A549 (cell line): ENCODE data around the gene UBE2N. TPM values are rescaled to one million over a fixed set of nuclear protein-coding genes. Genes with fewer than 3 reads are reported as not detected.

ENCODE experiments used
- ATAC-seq, 2 experiments: fragments of 200-7000 bp in 1 of 2; fragments of >200 bp in 1 of 2; cut with Nextera tagmentation in 1 of 2; cut with Tn5 transposase in 1 of 2; 3 replicates each; pipeline versions ENCODE4 v1.8.0 to v1.9.1; 2018 to 2020; ENCODE audit warnings: mild to moderate bottlenecking in 1 of 2, moderate library complexity in 1 of 2
- CTCF ChIA-PET: fragments of 300-600 bp; sonication (Branson Sonifier 250); formaldehyde crosslinking; extraction: SDS; loops from one replicate; lab custom pipeline; 2021; ENCODE audit warnings: antibody characterized with exemption, inconsistent platforms; lab: Yijun Ruan, JAX
- POLR2A ChIA-PET: fragments of 350-600 bp; formaldehyde crosslinking; extraction: SDS; loops from one replicate; lab custom pipeline; 2021; ENCODE audit warnings: antibody characterized with exemption, inconsistent platforms; lab: Yijun Ruan, JAX
- DNase-seq, 2 experiments: peaks; one replicate each; pipeline versions ENCODE4 v3.0.0 to v3.0.0-alpha.2; 2011 to 2016; ENCODE audit warnings: low read depth in 1 of 2, low spot score in 1 of 2
- FAIRE-seq: peaks from 2 replicates; lab custom pipeline; 2011; peaks lifted over from hg19 to GRCh38; lab: Jason Lieb, UNC
- H3K27ac ChIP-seq, 2 experiments: fragments of >200 bp; sonication (Bioruptor Twin); formaldehyde crosslinking; 3 replicates each; pipeline ENCODE4 v1.5.1; 2016 to 2017
- H3K4me1 ChIP-seq: fragments of >200 bp; sonication (Bioruptor Twin); formaldehyde crosslinking; 3 replicates; pipeline ENCODE4 v1.6.1; 2016
- H3K4me2 ChIP-seq: fragments of >200 bp; sonication (Bioruptor Twin); formaldehyde crosslinking; 3 replicates; pipeline ENCODE4 v1.6.1; 2016
- H3K4me3 ChIP-seq: fragments of >200 bp; sonication (Bioruptor Twin); formaldehyde crosslinking; 3 replicates; pipeline ENCODE4 v1.5.1; 2016
- H3K9me3 ChIP-seq: fragments of >200 bp; sonication (Bioruptor Twin); formaldehyde crosslinking; 3 replicates; pipeline ENCODE4 v1.6.1; 2016
- BHLHE40 ChIP-seq: IDR thresholded peaks from 2 replicates; pipeline ENCODE4 v1.6.1; 2012; ENCODE audit warnings: low read depth, low read length, inconsistent platforms
- CBX8 ChIP-seq: fragments of 200-600 bp; sonication (generic); IDR thresholded peaks from 2 replicates; pipeline ENCODE4 v1.6.1; 2016
- CEBPB ChIP-seq, 2 experiments: fragments of >200 bp in 1 of 2; sonication (Bioruptor Twin) in 1 of 2; formaldehyde crosslinking in 1 of 2; IDR thresholded peaks; 2 replicates each; pipeline ENCODE4 v1.6.1; 2012 to 2016
- CHD4 ChIP-seq: fragments of 200-600 bp; sonication (generic); IDR thresholded peaks from 2 replicates; pipeline ENCODE4 v1.6.1; 2016; ENCODE audit warnings: antibody characterized with exemption, mild to moderate bottlenecking, borderline replicate concordance
- EHF ChIP-seq: fragments of 250-450 bp; sonication (Bioruptor Pico); IDR thresholded peaks from 2 replicates; pipeline ENCODE4 v1.5.0; 2020; ENCODE audit warnings: mild to moderate bottlenecking
- EHMT2 ChIP-seq: fragments of 200-600 bp; sonication (generic); IDR thresholded peaks from 2 replicates; pipeline ENCODE4 v1.6.1; 2016; ENCODE audit warnings: antibody characterized with exemption, low read depth, mild to moderate bottlenecking, moderate library complexity
- ESRRA ChIP-seq: fragments of 150-350 bp; IDR thresholded peaks from 2 replicates; pipeline ENCODE4 v1.6.1; 2014; ENCODE audit warnings: mild to moderate bottlenecking, low read length, borderline replicate concordance
- FOSB ChIP-seq: fragments of 250-450 bp; sonication (Bioruptor Pico); IDR thresholded peaks from 2 replicates; pipeline ENCODE4 v1.5.0; 2020; ENCODE audit warnings: mild to moderate bottlenecking, moderate library complexity
- HES2 ChIP-seq: fragments of >200 bp; sonication (Bioruptor Twin); formaldehyde crosslinking; IDR thresholded peaks from 2 replicates; pipeline ENCODE4 v1.6.1; 2016
- HEYL ChIP-seq: fragments of 250-450 bp; sonication (Bioruptor Pico); IDR thresholded peaks from 2 replicates; pipeline ENCODE4 v1.8.0; 2021; ENCODE audit warnings: mild to moderate bottlenecking, moderate library complexity
- HOXB13 ChIP-seq: fragments of 250-450 bp; sonication (Bioruptor Pico); IDR thresholded peaks from 2 replicates; pipeline ENCODE4 v1.5.0; 2020; ENCODE audit warnings: low read depth, mild to moderate bottlenecking, moderate library complexity
- MAFK ChIP-seq: fragments of 450-650 bp; IDR thresholded peaks from 2 replicates; pipeline ENCODE4 v1.6.1; 2014; ENCODE audit not compliant: partially characterized antibody
- MAX ChIP-seq: IDR thresholded peaks from 2 replicates; pipeline ENCODE4 v1.6.1; 2012
- NR3C1 ChIP-seq: fragments of >200 bp; sonication (Bioruptor Twin); formaldehyde crosslinking; IDR thresholded peaks from 3 replicates; pipeline ENCODE4 v1.6.1; 2017
- RAD21 ChIP-seq, 2 experiments: fragments of >200 bp in 1 of 2; sonication (Bioruptor Twin) in 1 of 2; formaldehyde crosslinking in 1 of 2; IDR thresholded peaks in 1 of 2; conservative IDR thresholded peaks in 1 of 2; 2 replicates in 1 of 2; 3 replicates in 1 of 2; pipeline ENCODE4 v1.6.1; 2012 to 2018; ENCODE audit warnings: inconsistent platforms in 1 of 2
- RCOR1 ChIP-seq: fragments of 150-350 bp; IDR thresholded peaks from 2 replicates; pipeline ENCODE4 v1.6.1; 2014; ENCODE audit warnings: antibody characterized with exemption, low read length, low read depth
- RFX5 ChIP-seq: fragments of 450-650 bp; IDR thresholded peaks from 2 replicates; pipeline ENCODE4 v1.7.1; 2014; ENCODE audit warnings: antibody characterized with exemption, mild to moderate bottlenecking, moderate library complexity
- SMC3 ChIP-seq: fragments of >200 bp; sonication (Bioruptor Twin); formaldehyde crosslinking; IDR thresholded peaks from 3 replicates; pipeline ENCODE4 v1.6.1; 2018; ENCODE audit warnings: inconsistent platforms
- TP53 ChIP-seq: fragments of 250-450 bp; sonication (Bioruptor Pico); IDR thresholded peaks from 2 replicates; pipeline ENCODE4 v1.5.0; 2021; ENCODE audit warnings: mild to moderate bottlenecking, moderate library complexity
- ZC3H11A ChIP-seq: fragments of 450-650 bp; IDR thresholded peaks from 2 replicates; pipeline ENCODE4 v1.6.1; 2014; ENCODE audit warnings: antibody characterized with exemption, mild to moderate bottlenecking
- ZSCAN20 ChIP-seq: fragments of 250-450 bp; sonication (Bioruptor Pico); IDR thresholded peaks from 2 replicates; pipeline ENCODE4 v1.8.0; 2022; ENCODE audit warnings: mild to moderate bottlenecking, moderate library complexity
- WGBS: methylation state at CpG from one replicate; pipeline ENCODE4 v1.1.6; 2017; ENCODE audit errors: missing lambda C conversion rate; 5-methylcytosine and 5-hydroxymethylcytosine counted together
- polyA plus RNA-seq, 4 experiments: library from polyadenylated mRNA; depleted of rRNA in 3 of 4; stranded (reverse); fragments of >200 nt; fragmentation: RNase III in 1 of 4; extraction: RNeasy Plus Mini Kit Qiagen cat#74134 plus additional on column Dnase treatment in 1 of 4; gene quantifications; 2 replicates in 3 of 4; 3 replicates in 1 of 4; pipeline ENCODE4 v1.2.3, GENCODE V29; 2011 to 2017
- TF ChIP-seq, protein P1 (sequence below): fragments of >200 bp; sonication (Bioruptor Twin); formaldehyde crosslinking; IDR thresholded peaks from 3 replicates; pipeline ENCODE4 v1.6.1; 2016
- TF ChIP-seq, protein P2 (sequence below): IDR thresholded peaks from 2 replicates; pipeline ENCODE4 v1.6.1; 2012

Gene UBE2N
- polyA plus RNA-seq, 2 of the 4 experiments (the other 2 are of a cell fraction): 160 to 168 TPM

DNA sequence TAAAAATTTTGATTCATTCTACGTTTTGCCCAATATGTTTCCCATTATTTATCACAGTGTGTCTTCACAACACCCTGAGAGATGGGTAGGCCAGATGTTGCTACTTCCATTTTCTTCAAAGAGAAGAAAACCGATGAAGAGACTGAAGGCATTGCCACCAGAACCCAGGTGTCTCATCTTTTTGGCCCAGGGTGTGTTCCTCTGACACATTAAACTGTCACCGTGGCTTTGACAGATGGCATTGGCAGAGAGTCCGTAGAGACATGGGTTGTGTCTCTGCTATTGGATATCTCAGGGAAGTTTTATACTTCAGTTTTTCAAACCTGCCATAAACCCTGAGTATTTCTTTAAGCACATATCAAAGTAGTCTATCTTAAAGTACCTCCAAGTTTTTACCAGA is 75.3 kb downstream of the UBE2N start (continued):
- no peak for TF ChIP-seq MAFK
- TF ChIP-seq RFX5: no peak
- TF ChIP-seq CEBPB (IDR thresholded peaks at IDR 0.05): no peak
- TF ChIP-seq, protein P1, sequence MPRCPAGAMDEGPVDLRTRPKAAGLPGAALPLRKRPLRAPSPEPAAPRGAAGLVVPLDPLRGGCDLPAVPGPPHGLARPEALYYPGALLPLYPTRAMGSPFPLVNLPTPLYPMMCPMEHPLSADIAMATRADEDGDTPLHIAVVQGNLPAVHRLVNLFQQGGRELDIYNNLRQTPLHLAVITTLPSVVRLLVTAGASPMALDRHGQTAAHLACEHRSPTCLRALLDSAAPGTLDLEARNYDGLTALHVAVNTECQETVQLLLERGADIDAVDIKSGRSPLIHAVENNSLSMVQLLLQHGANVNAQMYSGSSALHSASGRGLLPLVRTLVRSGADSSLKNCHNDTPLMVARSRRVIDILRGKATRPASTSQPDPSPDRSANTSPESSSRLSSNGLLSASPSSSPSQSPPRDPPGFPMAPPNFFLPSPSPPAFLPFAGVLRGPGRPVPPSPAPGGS: no peak
- no peak for TF ChIP-seq NR3C1
- TF ChIP-seq RCOR1: no peak

DNA sequence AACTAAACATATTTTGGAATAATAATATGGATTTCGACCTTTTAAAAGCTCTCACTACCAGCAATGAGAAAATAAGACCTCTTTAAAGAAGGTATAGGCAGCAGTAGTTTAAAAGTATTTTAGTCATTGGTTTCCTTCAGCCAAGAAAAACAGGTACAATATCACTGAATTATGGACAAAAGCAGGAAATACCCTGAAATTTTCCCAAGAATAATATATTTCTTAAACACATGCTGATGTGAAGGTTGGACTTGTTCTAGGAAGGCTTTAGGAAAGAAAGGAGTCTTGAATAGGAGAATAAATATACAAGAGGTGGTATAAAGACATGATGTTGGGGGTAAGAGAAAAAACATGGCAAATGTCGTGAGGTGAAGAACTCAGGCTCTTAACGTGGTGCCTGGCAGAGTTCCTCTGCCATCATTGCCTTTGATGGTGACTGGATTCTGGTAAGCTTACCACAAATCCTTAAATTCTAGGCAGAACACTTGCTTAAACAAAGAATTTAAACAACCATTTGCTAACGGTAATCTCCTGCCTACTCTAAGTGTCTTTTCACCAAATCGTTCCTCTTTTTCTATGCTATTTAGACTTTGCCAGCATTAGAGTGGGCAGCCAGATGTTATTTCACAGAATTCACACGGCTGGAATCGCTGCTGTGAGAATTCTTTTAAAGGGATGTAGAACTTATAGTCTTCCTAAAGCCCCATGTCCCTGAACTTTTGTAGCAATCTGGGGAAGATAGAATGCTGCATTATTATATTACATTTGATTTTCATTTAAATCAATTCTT is 75.9 kb downstream of the UBE2N start:
- 75% methylated on average over 7 of the region's 7 CpGs for WGBS
- ATAC-seq (no peak), DNase-seq (no peak), FAIRE-seq (no peak)
- no peak overlapping the region for H3K27ac ChIP-seq
- no peak overlapping the region for H3K4me2 ChIP-seq
- no peaks in the 10 kb centered on the region for H3K4me1 ChIP-seq
- TF ChIP-seq ZSCAN20 (CRISPR knock-in tag) (no peak), CHD4 (no peak), BHLHE40 (no peak), HEYL (no peak), CEBPB (IDR thresholded peaks at IDR 0.05) (no peak), EHMT2 (no peak), TP53 (CRISPR knock-in tag) (no peak), FOSB (CRISPR knock-in tag) (no peak), RAD21 (conservative IDR thresholded peaks at IDR 0.05 in 1 of 2, IDR thresholded peaks at IDR 0.05 in 1 of 2) (no peak), ZC3H11A (no peak), MAX (no peak)
- TF ChIP-seq, protein P2, sequence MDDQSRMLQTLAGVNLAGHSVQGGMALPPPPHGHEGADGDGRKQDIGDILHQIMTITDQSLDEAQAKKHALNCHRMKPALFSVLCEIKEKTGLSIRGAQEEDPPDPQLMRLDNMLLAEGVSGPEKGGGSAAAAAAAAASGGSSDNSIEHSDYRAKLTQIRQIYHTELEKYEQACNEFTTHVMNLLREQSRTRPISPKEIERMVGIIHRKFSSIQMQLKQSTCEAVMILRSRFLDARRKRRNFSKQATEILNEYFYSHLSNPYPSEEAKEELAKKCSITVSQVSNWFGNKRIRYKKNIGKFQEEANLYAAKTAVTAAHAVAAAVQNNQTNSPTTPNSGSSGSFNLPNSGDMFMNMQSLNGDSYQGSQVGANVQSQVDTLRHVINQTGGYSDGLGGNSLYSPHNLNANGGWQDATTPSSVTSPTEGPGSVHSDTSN: no peak
- POLR2A ChIA-PET: interaction anchor here (1.4 kb wide), 1 partner anchor 11 kb away, joined by 4 read pairs; no protein-coding TSS in a partner anchor
- no peak overlapping the region for H3K4me3 ChIP-seq
- no peaks in the 10 kb centered on the region for H3K9me3 ChIP-seq
- CTCF ChIA-PET: no interaction called here

GRCh38 chr12:93363841-93364297 is 77.9 kb downstream of the UBE2N start:
- POLR2A ChIA-PET: no interaction called here
- WGBS: 56% methylated on average over 3 of the region's 3 CpGs
- ATAC-seq (no peak), FAIRE-seq (no peak)
- no peak overlapping the region for H3K4me3 ChIP-seq
- no peak overlapping the region for H3K4me2 ChIP-seq
- no peaks in the 10 kb centered on the region for H3K9me3 ChIP-seq
- TF ChIP-seq EHF (CRISPR knock-in tag): no peak
- no peak for TF ChIP-seq NR3C1
- no peak for TF ChIP-seq TP53 (CRISPR knock-in tag)
- TF ChIP-seq RCOR1: no peak
- no peak for TF ChIP-seq SMC3
- no peak for TF ChIP-seq FOSB (CRISPR knock-in tag)
- TF ChIP-seq ESRRA: no peak
- TF ChIP-seq HES2: no peak
- TF ChIP-seq CBX8: no peak
- TF ChIP-seq MAX: no peak
- no peak for TF ChIP-seq HOXB13 (CRISPR knock-in tag)
- TF ChIP-seq, all 56 proteins: peak for 0
- no peak for DNase-seq
- CTCF ChIA-PET: interaction anchor here (0.8 to 1.2 kb wide), 3 partner anchors 12 to 377 kb away, joined by 3 read pairs; no protein-coding TSS in a partner anchor
- no peak overlapping the region for H3K27ac ChIP-seq
- no peaks in the 10 kb centered on the region for H3K4me1 ChIP-seq
